ENCODE results near the gene VASN.

Gene VASN

DNA sequence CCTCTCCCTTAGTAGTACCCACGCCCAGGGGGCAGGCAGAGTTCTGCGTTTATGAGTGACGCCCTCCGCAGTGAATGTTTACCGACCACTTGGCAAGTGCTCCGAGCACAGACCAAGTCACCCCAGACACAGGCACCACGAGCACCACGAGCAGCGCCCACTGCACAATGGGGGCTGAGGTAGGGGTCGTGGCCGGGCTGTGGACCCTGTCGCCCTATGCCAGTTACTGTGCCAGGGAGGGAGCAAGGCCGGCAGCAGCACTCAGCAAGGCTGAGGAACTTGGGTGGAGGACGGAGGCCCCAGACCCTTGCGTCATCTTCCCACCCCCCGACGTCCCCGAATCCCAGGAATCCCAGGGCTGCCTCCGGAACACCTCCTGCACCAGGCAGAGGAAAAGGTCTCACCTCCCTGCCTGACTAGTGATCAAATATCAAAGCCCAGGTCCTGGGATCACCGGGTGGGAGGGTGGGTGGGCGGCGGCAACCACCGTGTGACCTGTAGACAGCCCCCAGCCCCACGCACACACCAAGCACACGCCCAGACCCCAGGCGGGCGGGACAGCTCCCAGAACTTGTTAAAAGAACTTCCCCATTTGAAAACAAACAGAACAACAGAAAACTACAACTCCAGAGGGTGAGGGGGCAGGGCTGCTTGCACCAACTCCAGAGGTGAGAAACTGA is 5.4 kb downstream of the VASN start:
- Histone ChIP-seq H3K27me3 (ENCODE audit: control insufficient read depth, low read length) (peaks cover 5% of the 10 kb centered on the region), H3K9me3 (ENCODE audit: control insufficient read depth, insufficient read depth, low read length) (no peaks in the 10 kb centered on the region), H3K79me2 (ENCODE audit: control insufficient read depth, low read length) (no peaks in the 10 kb centered on the region), H3K4me3 (ENCODE audit: low read length) (no peak overlapping the region), H3K9me2 (replicated peaks; ENCODE audit: control insufficient read depth, low read length) (no peaks in the 10 kb centered on the region), H3K4me2 (ENCODE audit: low read length) (no peak overlapping the region), H3K36me3 (ENCODE audit: control insufficient read depth, low read length) (no peaks in the 10 kb centered on the region), H3K4me1 (ENCODE audit: control insufficient read depth, low read length) (peaks cover 18% of the 10 kb centered on the region), H3K27ac (ENCODE audit: low read depth, low read length) (no peak overlapping the region), H3F3A (ENCODE audit: control insufficient read depth, insufficient read depth) (no peaks in the 10 kb centered on the region), H4K20me1 (ENCODE audit: control insufficient read depth, insufficient read depth, low read depth, low read length) (peaks cover 7% of the 10 kb centered on the region)
- TF ChIP-seq EZH2phosphoT487 (IDR thresholded peaks at IDR 0.05; ENCODE audit: borderline replicate concordance, low read length), result no peak
- TF ChIP-seq CTCF (IDR thresholded peaks at IDR 0.05; ENCODE audit: low read depth, low read length, poor library complexity, severe bottlenecking), result no peak

DNA sequence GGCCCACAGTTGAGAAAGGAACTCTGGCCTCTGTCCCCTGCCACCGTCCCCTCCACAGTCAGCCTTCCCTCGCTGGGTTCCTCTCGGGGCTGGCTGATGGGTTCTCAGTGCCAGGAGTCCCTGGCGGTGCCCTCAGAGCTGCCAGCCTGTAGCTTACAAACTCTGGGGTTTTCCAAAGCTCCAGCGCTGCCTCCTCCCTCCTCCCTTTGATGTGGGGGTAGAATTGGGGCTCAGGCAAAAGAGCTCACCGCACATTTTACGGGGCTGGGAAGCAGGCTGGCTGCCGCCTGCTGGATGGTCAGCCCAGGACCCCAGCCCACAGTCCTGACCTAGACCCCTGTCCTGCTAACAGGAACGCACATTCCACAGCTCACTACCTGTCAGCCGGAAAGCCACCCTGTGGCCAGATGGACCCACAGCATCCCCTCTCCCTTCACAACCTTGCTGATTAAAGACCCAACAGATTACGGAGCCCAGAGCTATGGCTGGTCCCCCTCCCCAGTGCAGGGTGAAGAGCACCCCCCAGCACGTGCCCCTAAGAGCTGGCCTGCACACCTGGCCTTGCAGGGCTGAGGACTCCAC is 6.0 kb downstream of the VASN start:
- Histone ChIP-seq H3K9me2 (replicated peaks; ENCODE audit: control insufficient read depth, low read length) (no peaks in the 10 kb centered on the region), H3K27ac (ENCODE audit: low read depth, low read length) (no peak overlapping the region), H3K4me2 (ENCODE audit: low read length) (no peak overlapping the region), H3K27me3 (ENCODE audit: control insufficient read depth, low read length) (peaks cover 1% of the 10 kb centered on the region), H3K4me1 (ENCODE audit: control insufficient read depth, low read length) (peaks cover 12% of the 10 kb centered on the region), H3F3A (ENCODE audit: control insufficient read depth, insufficient read depth) (no peaks in the 10 kb centered on the region), H3K79me2 (ENCODE audit: control insufficient read depth, low read length) (no peaks in the 10 kb centered on the region), H3K4me3 (ENCODE audit: low read length) (no peak overlapping the region), H3K9me3 (ENCODE audit: control insufficient read depth, insufficient read depth, low read length) (no peaks in the 10 kb centered on the region), H4K20me1 (ENCODE audit: control insufficient read depth, insufficient read depth, low read depth, low read length) (peaks cover 3% of the 10 kb centered on the region), H3K36me3 (ENCODE audit: control insufficient read depth, low read length) (no peaks in the 10 kb centered on the region)
- TF ChIP-seq CTCF (IDR thresholded peaks at IDR 0.05; ENCODE audit: low read depth, low read length, poor library complexity, severe bottlenecking) (peak; percentile 16), EZH2phosphoT487 (IDR thresholded peaks at IDR 0.05; ENCODE audit: borderline replicate concordance, low read length) (no peak)

DNA sequence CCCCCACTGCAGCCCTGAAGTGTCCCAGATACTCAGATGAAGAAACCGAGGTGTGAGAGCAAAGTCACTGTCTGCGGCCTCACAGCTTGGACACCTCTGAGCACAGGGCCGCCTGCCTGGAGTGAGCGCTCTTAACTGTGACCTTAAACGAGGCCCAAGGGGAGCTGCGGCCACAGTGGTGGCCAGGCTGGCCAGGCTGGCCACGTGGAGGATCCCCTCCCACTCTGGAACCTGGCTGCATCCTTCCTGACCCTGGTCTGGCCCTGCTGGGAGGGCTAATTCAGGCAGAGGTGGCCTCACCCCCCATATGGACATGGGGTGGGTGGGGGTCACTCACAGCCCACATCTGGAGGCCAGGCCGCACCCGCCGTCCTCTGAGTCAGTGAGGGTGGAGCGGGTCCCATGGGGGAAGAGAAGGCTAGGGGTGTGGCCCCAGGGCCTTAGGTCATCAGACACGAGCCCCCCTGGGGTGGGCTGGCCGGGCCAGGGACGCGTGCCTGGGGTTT is 6.6 kb downstream of the VASN start:
- Histone ChIP-seq H3K27ac (ENCODE audit: low read depth, low read length) (no peak overlapping the region), H4K20me1 (ENCODE audit: control insufficient read depth, insufficient read depth, low read depth, low read length) (no peaks in the 10 kb centered on the region), H3K79me2 (ENCODE audit: control insufficient read depth, low read length) (no peaks in the 10 kb centered on the region), H3K4me3 (ENCODE audit: low read length) (no peak overlapping the region), H3K4me1 (ENCODE audit: control insufficient read depth, low read length) (peaks cover 7% of the 10 kb centered on the region), H3K9me3 (ENCODE audit: control insufficient read depth, insufficient read depth, low read length) (no peaks in the 10 kb centered on the region), H3K4me2 (ENCODE audit: low read length) (no peak overlapping the region), H3F3A (ENCODE audit: control insufficient read depth, insufficient read depth) (no peaks in the 10 kb centered on the region), H3K36me3 (ENCODE audit: control insufficient read depth, low read length) (no peaks in the 10 kb centered on the region), H3K9me2 (replicated peaks; ENCODE audit: control insufficient read depth, low read length) (no peaks in the 10 kb centered on the region), H3K27me3 (ENCODE audit: control insufficient read depth, low read length) (no peaks in the 10 kb centered on the region)
- no peak for TF ChIP-seq EZH2phosphoT487 (IDR thresholded peaks at IDR 0.05; ENCODE audit: borderline replicate concordance, low read length)
- no peak for TF ChIP-seq CTCF (IDR thresholded peaks at IDR 0.05; ENCODE audit: low read depth, low read length, poor library complexity, severe bottlenecking)

All from DOHH2 (cell line).